NK-92 (cell line): ENCODE data around the gene MROH2A.

ENCODE experiments used
- DNase-seq: peaks from one replicate; lab custom pipeline; 2025; ENCODE audit not compliant: unreplicated experiment; lab: John Stamatoyannopoulos, UW

MROH2A gene

DNA sequence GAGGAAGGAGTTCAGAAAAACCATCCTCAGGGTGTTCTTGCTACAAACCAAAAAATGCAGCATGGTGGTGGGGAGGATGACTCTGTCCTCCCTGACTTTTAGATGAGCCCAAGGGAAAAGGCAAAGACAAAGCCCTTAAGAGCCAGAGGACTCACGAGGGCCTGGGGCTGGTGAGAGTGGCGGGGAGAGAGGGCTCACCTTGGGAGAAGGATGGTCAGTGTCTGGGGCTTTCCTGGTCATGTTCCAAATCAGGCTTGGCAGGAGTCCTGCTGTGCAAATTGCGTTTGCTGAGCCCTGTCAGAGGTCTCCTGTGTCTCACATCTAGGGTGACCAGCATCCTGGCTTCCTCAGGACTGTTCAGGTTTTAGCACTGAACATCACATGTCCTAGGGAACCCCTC is 13.4 kb upstream of the MROH2A start:
- DNase-seq: no peak

DNA sequence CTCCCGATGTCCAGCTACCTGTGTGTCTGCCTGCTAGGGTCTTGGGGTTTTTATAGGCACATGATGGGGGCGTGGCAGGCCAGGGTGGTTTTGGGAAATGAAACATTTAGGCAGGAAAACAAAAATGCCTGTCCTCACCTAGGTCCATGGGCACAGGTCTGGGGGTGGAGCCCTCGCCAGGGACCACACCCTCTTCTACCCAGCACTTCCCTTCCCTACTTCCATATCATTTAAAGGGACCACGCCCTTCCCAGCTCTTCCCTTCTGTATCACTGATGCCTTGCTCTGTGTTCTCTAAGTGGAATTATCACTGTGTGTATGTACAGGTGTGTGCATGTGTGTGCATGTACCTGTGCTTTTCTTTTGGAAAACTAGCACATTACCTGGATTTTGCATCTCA is 11.7 kb upstream of the MROH2A start:
- DNase-seq: no peak

DNA sequence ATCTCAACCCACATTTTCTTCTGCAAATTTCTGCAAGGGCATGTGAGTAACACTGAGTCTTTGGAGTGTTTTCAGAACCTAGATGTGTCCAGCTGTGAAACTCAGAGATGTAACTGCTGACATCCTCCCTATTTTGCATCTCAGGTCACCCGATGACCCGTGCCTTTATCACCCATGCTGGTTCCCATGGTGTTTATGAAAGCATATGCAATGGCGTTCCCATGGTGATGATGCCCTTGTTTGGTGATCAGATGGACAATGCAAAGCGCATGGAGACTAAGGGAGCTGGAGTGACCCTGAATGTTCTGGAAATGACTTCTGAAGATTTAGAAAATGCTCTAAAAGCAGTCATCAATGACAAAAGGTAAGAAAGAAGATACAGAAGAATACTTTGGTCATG is 10.1 kb upstream of the MROH2A start:
- DNase-seq: no peak

DNA sequence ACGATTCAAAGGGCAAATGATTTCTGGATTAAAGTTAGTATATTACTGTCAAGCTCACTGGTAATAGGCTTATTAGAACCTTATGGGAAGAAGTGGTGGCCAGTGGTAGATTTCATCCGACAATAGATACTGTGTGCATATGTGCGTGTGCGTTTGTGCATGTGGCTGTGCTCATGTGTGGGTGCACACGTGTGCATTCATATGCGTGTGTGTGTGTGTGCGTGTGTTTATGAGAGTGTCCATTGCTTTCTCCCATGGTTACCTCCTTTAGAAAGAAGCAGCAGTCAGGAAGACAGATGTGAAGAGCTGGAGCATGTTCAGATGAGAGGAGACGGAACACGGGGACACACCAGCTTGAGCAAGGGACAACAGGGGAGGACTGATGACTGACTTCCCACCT is 8.9 kb upstream of the MROH2A start:
- no peak for DNase-seq

DNA sequence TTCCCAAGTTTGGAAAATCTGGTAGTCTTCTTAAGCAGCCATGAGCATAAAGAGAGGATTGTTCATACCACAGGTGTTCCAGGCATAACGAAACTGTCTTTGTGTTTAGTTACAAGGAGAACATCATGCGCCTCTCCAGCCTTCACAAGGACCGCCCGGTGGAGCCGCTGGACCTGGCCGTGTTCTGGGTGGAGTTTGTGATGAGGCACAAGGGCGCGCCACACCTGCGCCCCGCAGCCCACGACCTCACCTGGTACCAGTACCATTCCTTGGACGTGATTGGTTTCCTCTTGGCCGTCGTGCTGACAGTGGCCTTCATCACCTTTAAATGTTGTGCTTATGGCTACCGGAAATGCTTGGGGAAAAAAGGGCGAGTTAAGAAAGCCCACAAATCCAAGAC is 6.0 kb upstream of the MROH2A start:
- DNase-seq: no peak

DNA sequence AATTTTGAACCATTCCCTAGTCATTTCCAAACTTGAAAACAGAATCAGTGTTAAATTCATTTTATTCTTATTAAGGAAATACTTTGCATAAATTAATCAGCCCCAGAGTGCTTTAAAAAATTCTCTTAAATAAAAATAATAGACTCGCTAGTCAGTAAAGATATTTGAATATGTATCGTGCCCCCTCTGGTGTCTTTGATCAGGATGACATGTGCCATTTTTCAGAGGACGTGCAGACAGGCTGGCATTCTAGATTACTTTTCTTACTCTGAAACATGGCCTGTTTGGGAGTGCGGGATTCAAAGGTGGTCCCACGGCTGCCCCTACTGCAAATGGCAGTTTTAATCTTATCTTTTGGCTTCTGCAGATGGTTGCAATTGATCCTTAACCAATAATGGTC is 5.5 kb upstream of the MROH2A start:
- DNase-seq: no peak

DNA sequence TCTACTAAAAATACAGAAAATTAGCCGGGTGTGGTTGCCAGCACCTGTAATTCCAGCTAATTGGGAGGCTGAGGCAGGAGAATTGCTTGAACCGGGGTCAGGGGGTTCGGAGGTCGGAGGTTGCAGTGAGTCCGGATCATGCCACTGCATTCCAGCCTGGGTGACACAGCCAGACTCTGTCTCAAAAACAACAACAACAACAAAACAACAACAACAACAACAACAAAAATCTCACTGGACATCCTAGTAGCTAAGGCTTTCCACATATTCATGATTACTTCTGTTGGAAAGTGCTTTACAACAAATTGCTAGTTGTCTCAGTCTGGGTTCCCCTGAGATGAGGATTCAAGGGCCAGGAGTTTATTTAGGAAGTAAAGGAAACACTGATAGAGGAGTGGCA is 4.3 kb upstream of the MROH2A start:
- DNase-seq: no peak

DNA sequence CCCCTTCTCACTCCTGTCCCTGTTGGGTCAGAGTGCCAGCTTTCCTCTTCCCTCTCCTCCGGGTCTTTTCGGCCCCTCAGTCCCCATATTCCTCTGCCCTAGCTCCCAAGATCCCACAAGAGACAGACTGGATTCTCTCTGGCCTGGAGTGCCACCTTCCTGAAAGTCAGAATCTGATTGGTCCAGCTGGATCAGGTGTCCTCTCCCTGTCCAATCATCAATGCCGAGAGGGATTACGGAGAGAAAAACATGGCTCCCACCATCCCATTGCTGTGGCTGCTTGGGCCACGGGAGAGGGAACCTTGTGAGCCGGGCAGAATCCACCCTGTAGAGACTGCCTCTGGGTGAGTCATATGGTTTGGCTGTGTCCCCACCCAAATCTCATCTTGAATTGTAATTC is 2.7 kb upstream of the MROH2A start:
- DNase-seq: no peak

DNA sequence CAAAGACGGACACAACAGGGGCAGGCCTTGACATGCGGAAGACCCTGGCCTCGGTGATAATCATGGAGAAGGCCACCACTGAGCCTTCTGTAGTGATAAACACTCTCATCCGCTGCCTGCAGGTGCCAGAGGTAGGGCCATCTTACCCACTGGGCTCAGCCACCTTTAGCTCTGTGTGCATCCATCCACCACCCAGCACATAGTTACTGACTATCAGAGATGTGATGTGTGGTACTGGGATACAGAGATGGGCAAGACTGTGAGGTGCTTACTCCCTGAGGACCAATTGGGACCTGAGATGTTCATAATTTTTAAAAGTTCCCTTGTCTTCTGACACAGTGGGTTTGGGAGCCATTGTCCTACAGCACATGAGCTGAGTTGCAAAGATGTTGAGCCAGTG is 1.6 kb downstream of the MROH2A start:
- DNase-seq: no peak

DNA sequence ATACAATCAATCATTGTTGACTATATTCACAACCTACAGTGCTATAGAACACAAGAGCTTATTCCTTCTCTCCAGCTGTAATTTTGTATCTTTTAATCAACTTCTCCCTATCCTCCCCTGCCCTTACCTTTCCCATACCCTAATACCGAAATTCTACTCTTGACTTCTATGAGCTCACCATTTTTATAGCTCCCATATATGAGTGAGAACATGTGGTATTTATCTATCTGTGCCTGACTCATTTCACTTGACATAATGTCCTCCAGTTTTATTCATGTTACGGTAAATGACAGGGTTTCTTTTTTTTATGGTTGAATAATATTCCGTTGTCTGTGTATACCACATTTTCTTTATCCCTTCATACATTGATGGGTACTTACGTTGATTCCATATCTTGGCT is 2.6 kb downstream of the MROH2A start:
- DNase-seq: no peak

DNA sequence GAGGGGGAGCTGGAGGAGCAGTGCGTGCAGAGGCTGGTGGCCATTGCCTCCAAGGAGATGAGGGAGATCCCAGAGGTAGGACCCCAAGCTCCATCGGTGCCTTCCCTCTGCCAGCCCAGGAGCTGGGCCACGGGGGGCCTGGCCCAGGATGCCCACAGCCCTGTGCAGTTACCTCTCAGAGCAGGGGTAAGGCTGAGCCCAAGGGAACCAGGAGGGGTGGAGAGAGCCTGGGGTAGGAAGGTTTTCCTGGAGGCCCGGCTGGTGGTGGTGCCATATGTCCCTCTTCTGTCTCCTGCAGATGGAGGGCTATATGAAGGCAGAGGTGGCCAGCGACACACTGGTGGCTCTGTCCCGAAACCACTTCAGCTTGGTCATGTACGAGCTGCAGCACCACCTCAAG is 11.4 kb downstream of the MROH2A start:
- DNase-seq: no peak

DNA sequence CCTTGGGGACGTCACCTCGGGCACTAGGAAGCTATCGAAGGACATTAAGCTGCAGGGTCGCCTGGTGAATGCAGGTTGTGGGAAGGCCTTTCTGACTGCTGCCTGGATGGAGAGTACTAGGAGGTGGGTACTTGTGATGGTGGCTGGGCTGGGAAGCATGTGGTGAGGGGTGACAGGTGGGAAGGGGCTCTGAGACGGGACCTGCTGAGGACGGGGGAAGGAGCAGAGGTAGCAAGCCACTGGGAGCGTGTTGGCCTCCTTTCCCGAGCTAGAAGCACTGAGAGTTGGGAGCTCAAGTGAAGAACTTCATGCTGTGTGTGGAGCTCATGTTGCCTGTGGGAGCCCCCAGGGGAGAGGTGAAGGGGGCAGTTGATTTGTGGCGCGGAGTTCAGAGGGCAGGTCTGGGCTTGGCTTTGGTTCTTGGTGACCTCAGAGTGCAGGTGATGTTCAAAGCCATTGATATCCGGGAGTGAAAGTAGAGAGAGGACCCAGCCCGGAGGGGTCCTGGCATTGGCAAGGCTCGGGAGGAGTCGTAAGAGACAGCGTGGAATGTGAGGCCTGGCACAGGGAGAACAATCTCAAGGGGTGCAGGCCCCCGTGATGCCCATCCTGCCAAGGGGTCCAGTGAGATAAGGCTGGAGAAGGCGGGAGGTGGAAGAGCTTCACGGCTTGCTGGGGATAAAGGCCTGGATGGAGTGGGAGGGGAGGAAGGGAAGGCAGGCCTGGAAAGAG is 13.2 kb downstream of the MROH2A start:
- DNase-seq: no peak

DNA sequence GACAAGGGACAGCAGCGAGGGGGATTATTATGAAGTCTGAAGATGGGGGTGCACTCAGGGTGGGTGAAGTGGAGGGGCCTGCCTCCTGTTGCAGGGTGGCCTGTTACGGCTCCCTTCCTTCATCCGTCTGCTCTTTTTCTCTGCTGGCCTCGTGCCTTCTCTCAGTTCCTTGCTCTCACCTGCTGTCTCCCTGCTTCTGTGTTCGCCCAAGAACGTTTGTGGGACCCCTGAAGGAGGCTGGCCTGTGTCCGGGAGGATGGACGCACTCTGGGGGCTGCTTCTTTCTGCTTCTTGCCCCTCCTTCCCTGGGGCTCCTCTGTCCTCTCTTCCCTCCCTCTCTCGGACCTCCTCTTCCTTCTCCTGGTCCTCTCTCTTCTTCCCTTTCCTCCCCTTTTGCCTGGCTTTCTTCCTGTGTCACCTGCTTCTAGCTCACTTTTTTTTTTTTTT is 13.8 kb downstream of the MROH2A start:
- DNase-seq: no peak

DNA sequence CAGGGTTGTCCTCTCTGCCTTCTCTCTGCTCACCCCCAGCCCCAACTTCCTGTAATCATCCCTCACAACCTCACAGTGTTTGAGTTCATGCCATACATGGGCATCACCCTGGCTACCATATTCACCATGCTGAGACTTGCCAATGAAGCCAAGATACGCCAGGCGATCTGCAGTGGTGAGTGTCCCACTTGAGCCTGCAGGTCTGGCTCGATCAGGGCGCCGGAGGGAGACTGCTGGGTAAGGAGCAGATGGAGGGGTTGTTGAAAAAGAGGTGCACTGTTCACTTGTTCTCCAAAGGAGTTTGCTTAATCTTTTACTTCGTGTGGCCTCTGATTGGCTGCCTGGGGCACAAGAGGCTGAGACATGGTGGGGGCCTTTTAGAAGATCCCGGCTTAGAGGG is 14.6 kb downstream of the MROH2A start:
- DNase-seq: no peak

DNA sequence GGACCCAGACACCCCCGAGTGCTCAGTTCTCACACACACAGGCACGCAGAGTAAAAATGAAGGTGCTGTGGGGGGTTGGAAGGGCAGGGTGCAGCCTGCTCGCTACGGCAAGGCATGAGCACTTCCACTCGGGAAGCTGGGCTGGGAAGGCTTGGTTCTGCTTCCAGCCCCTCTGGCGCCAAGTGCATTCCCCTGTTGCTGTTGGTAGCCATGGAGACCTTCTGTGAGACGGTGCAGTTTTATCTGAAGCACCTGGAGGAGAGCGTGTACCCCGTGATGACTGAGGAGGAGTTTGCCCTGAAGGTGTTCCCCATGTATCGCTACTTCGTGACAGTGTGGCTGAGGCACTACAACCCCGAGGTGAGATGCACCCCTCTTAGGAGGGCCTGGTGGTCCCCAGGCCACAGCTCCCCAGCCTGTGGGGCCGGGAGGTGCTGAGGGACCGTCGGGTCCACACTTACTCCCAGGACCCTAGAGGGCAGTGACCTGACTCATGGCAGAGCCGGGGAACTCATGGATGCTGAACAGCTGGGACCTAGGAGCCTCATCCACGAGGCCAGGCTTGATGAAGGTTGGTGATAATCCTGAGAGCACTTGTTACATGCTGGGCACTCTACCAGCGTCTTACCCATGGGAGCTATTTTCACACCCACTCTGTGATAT is 15.5 kb downstream of the MROH2A start:
- no peak for DNase-seq

DNA sequence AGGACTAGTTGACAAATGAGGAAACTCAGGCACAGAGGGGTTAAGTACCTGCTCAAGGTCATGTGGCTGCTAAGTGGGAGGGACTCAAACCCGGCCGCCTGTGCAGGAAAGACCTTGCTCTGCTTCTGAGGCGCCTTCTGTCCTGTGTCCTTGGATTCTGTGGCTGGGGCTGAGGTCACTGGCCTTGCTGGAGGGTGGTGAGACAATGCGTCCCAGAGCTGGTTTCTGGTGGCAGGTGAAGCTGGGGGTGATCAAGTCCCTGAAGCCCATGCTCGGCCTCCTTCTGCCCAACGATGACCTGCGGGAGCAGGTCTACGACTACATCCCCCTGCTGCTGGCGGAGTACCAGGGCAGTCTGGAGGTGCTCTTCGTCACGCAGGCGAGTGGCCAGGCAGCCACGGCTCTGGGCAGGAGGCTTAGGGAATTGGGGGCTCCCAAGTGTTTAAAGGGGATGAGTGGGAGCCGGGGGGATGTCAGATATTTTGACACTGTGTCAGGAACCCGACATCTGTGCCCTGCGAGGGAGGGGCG is 16.1 kb downstream of the MROH2A start:
- no peak for DNase-seq

DNA sequence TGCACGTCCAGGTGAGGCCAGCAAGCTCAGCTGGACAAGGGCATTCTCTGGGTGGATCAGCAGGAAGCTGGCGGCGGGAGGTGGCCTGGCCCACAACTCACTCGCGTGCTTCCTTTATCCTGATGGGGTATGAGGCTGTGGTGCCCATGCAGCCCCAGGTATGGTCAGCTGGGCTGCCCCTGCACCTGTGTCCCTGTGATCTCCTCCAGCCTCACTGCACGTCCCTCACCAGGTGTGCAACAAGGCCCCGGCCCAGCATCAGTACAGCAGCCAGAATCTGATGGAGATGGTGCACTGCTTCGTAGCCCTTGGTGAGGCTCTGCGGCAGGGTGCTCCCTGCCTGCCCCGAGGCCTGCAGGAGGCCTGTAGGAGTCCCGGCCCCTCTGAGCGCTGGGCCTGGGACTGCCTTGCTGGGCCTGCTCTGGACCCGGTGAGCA is 17.6 kb downstream of the MROH2A start:
- no peak for DNase-seq

DNA sequence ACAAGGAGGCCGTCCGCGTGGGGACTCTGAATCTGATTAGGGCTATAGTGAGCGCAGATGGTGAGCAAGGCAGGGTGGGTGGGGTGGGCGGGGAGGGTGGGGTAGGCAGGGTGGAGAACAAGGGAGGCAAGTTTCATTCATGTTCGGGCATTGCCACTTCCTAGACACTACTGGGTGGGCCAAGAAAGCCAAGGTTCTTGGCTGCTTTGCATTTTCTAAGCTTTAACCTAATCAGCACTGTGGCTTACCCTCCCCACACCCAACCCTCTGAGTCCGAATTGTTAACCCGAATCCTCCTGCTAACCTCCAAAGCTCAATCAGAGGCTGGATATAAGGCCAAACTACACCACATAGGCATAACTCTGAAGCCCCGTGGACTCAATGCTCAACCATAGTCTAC is 18.1 kb downstream of the MROH2A start:
- no peak for DNase-seq

DNA sequence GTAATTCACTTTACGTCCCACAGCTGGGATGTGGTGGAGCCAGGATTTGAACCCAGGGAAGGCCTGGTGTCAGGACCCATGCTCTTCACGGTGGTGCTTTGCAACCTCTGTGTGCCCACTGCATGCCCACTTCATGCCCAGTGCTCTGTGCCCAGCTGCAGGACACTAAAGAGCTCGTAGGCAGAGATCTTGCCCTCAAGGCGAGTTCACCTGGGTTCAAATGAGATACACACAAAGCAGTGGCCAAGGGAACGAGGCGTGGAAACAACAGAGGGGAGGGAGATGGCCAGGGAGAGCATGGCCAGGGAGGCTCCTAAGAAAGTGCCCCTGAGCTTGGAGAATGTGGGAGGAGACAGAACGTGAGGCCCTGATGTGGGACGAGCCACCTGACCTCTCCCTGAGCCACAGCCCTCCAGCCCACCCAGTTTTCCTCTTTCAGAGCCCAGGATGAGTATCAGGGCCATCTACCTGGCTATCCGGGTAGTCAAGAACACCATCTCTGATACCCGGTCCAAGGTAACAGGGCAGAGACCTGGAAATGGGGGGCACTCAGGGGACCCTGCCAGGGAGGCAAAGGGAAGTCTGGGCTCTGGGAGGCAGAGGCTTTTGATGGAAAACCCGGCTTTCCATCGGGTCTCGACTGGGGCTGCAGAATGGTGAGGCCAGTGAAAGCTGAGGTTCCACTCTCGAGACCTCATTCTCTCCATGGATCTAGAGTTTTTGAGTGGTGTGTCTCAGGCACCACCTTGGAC is 20.4 kb downstream of the MROH2A start:
- no peak for DNase-seq

DNA sequence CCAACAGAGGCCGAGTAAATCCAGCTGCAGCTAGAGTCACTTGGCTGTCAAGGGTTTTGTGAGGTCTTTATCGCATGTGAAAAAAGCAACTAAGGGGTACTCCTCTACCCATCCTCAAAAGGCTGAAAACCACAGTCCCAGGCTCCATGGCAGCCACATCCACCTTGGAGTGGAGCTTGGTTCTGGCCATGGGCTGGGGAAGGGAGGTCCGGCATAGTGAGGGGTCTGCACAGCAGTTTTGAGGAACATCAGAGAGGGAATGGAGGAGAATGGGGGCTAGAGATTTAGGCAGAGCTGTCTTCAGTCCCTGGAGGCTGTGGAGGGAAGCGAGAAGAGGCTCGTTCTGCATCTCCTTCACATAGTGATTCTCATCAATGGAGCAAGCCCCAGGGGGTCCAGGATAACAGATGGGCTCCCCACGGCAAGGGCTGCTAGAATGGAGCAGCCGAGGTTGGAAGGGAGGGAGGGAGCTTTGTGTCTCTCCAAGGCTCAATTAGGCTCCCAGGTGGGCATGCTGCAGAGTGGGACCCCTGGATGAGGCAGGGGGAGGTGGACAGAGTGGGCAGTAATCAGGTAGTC is 21.0 kb downstream of the MROH2A start:
- DNase-seq: no peak

DNA sequence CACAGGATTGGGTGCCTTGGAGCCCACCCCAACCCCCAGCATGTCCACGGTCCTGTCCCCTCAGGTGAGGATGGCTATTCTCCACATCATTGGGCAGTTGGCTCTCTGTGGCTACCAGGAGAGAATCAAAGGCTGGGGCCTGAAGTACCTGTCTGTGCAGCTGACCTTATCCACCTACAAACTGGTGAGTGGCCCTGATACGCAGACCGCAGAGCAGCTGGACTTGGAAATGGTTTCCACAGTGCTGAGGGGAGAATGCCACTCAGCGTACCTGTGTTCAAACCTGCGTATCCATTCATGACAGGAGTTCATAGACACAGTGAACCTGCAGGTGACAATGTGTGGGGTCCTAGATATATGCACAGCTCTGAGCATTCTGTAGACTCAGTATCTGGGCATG is 21.6 kb downstream of the MROH2A start:
- no peak for DNase-seq

DNA sequence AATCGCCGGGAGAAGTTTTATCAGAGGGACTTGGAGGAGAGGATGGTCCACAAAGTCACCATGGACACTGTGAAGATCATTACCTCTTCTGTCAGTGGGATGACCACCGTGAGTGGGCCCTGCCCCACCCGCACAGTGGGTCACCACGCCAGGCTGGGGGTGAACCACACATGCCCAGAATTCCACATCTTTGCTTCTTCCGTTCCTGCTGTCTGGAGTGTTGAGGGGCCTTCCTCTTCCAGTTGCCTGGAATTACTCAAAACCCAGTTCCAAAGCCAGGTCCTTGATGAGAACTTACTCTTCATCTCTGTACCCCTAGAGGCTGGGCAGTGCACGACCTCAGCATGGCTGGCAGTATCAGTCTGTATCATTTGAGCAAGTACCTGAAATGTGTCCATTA is 22.1 kb downstream of the MROH2A start:
- DNase-seq: no peak
